K562 (cell line): ENCODE measurements around the gene AMBRA1. TPM values are rescaled to one million over a fixed set of nuclear protein-coding genes. Genes with fewer than 3 reads are reported as not detected.

ENCODE experiments used
- ATAC-seq: fragments of 200-7000 bp; cut with Tn5 transposase; 3 replicates; pipeline ENCODE4 v1.9.1; 2020; ENCODE audit warnings: moderate library complexity
- BruUV-seq: library from RNA; stranded (reverse); fragments of 400-500 nt; replicated peaks from 2 replicates; lab custom pipeline; 2021; lab: Mats Ljungman, UMichigan
- CTCF ChIA-PET: fragments of 300-600 bp; formaldehyde crosslinking; extraction: SDS; loops from one replicate; lab custom pipeline; 2021; ENCODE audit warnings: low intra/inter-chr PET ratio; lab: Yijun Ruan, JAX
- POLR2A ChIA-PET: fragments of 300-600, 350-650 bp; sonication (Branson Sonifier 250); formaldehyde crosslinking; extraction: SDS; loops from one replicate; lab custom pipeline; 2021; ENCODE audit warnings: antibody characterized with exemption, inconsistent platforms; lab: Yijun Ruan, JAX
- DNase-seq, 4 experiments: peaks; one replicate each; pipeline versions ENCODE4 v3.0.0 to v3.0.0-alpha.2; 2011 to 2018; ENCODE audit warnings: low spot score in 3 of 4, mixed read lengths in 3 of 4; ENCODE audit errors: extremely low read depth in 1 of 4
- FAIRE-seq: peaks from 2 replicates; lab custom pipeline; 2011; peaks lifted over from hg19 to GRCh38; lab: Jason Lieb, UNC
- H2AFZ ChIP-seq: 2 replicates; pipeline ENCODE4 v1.6.0; 2011; ENCODE audit warnings: low read depth, low read length, control low read depth, inconsistent platforms
- H3K27ac ChIP-seq: fragments of 200-600 bp; 3 replicates; pipeline ENCODE4 v1.8.0; 2011; ENCODE audit warnings: low read depth, mild to moderate bottlenecking, control low read depth, inconsistent platforms, low read length, moderate library complexity, mixed read lengths; ENCODE audit errors: extremely low read depth
- H3K27me3 ChIP-seq, 2 experiments: fragments of 300-600 bp in 1 of 2; 2 replicates in 1 of 2; 3 replicates in 1 of 2; pipeline versions ENCODE4 v1.6.0 to v1.8.0; 2011; ENCODE audit warnings: inconsistent platforms in 2 of 2, low read length in 2 of 2, mild to moderate bottlenecking in 1 of 2, mixed read lengths in 1 of 2, moderate library complexity in 1 of 2; ENCODE audit not compliant: control insufficient read depth in 2 of 2, insufficient read depth in 2 of 2
- H3K36me3 ChIP-seq: fragments of 300-600 bp; 3 replicates; pipeline ENCODE4 v1.8.0; 2011; ENCODE audit warnings: mild to moderate bottlenecking, low read length, inconsistent platforms; ENCODE audit not compliant: control insufficient read depth, insufficient read depth
- H3K4me1 ChIP-seq, 2 experiments: fragments of 200-600 bp in 1 of 2; replicated peaks in 1 of 2; 2 replicates in 1 of 2; 3 replicates in 1 of 2; pipeline versions ENCODE4 v1.5.1 to v1.8.0; 2011; ENCODE audit warnings: inconsistent platforms in 2 of 2, low read length in 2 of 2, mild to moderate bottlenecking in 1 of 2, mixed read lengths in 1 of 2, moderate library complexity in 1 of 2; ENCODE audit not compliant: control insufficient read depth in 2 of 2, insufficient read depth in 2 of 2
- H3K4me2 ChIP-seq: 2 replicates; pipeline ENCODE4 v1.6.1; 2011; ENCODE audit warnings: low read length, control low read depth, inconsistent platforms, mixed read lengths; ENCODE audit not compliant: insufficient read depth
- H3K4me3 ChIP-seq: fragments of 200-600 bp; sonication (generic), shearing (Covaris generic); 2 replicates; pipeline ENCODE4 v1.5.1; 2016; ENCODE audit warnings: control low read depth, inconsistent platforms
- H3K79me2 ChIP-seq: fragments of 200-600 bp; 3 replicates; pipeline ENCODE4 v1.8.0; 2011; ENCODE audit warnings: low read length, inconsistent platforms; ENCODE audit not compliant: control insufficient read depth, insufficient read depth
- H3K9ac ChIP-seq, 2 experiments: 2 replicates each; pipeline versions ENCODE4 v1.6.0 to v1.6.1; 2011; ENCODE audit warnings: low read depth in 2 of 2, low read length in 2 of 2, control low read depth in 1 of 2, inconsistent platforms in 1 of 2, mild to moderate bottlenecking in 1 of 2, mixed read lengths in 1 of 2; ENCODE audit not compliant: insufficient read depth in 1 of 2
- H3K9me1 ChIP-seq: one replicate; pipeline ENCODE4 v1.6.0; 2011; ENCODE audit warnings: inconsistent platforms, mild to moderate bottlenecking, low read length, moderate library complexity; ENCODE audit not compliant: control insufficient read depth, insufficient read depth
- H3K9me3 ChIP-seq: replicated peaks from 2 replicates; pipeline ENCODE4 v1.5.1; 2011; ENCODE audit warnings: low read depth, low read length, inconsistent platforms; ENCODE audit not compliant: control insufficient read depth, insufficient read depth
- H4K20me1 ChIP-seq: replicated peaks from 2 replicates; pipeline ENCODE4 v1.6.1; 2011; ENCODE audit warnings: low read length, inconsistent platforms, mixed read lengths; ENCODE audit not compliant: control insufficient read depth, insufficient read depth
- ATF6 ChIP-seq: sonication (generic); formaldehyde crosslinking; IDR thresholded peaks from 2 replicates; pipeline ENCODE4 v1.4.0; 2020; ENCODE audit warnings: mild to moderate bottlenecking, missing genetic modification reagents
- EP300 ChIP-seq: IDR thresholded peaks from 2 replicates; pipeline ENCODE4 v1.6.1; 2012; ENCODE audit warnings: low read length, improper control_type of control experiment
- HNRNPH1 ChIP-seq: fragments of 200-400 bp; formaldehyde crosslinking; optimal IDR thresholded peaks from 2 replicates; pipeline ENCODE3; 2017; ENCODE audit warnings: low read depth, mild to moderate bottlenecking, low read length, moderate library complexity
- PHF20 ChIP-seq: fragments of 450-650 bp; IDR thresholded peaks from 2 replicates; pipeline ENCODE4 v1.6.1; 2018; ENCODE audit not compliant: partially characterized antibody
- TCF15 ChIP-seq: fragments of 250-450 bp; sonication (Bioruptor Pico); IDR thresholded peaks from 2 replicates; pipeline ENCODE4 v1.8.0; 2022; ENCODE audit warnings: moderate library complexity, mild to moderate bottlenecking, inconsistent platforms
- ZNF398 ChIP-seq: fragments of 250-450 bp; sonication (Bioruptor Pico); IDR thresholded peaks from 2 replicates; pipeline ENCODE4 v1.8.0; 2021; ENCODE audit warnings: moderate library complexity, mild to moderate bottlenecking, inconsistent platforms
- WGBS: fragments of 100-300 bp; shearing (Covaris generic); methylation state at CpG from one replicate; pipeline ENCODE4 v1.1.6; 2016; ENCODE audit warnings: low coverage, mixed read lengths; ENCODE audit not compliant: insufficient coverage; ENCODE audit errors: missing lambda C conversion rate; 5-methylcytosine and 5-hydroxymethylcytosine counted together
- in situ Hi-C: fragments of 300-500 bp; cut with MboI; formaldehyde crosslinking; loops from 4 replicates; pipeline ENCODE4 v1.15.0; 2018; ENCODE audit warnings: inconsistent platforms, mixed read lengths
- intact Hi-C: fragments of 100-400 bp; cut with micrococcal nuclease; formaldehyde crosslinking; loops from 2 replicates; pipeline ENCODE4 v1.14.2; 2022
- polyA plus RNA-seq, 8 experiments: library from polyadenylated mRNA; depleted of rRNA in 4 of 8; stranded (reverse) in 5 of 8; unstranded in 3 of 8; fragments of >200 nt; fragmentation: Nextera tagmentation in 2 of 8; fragmentation: Illumina TruSeq in 1 of 8; extraction: Ambion mirVana in 2 of 8; extraction: Trizol in 1 of 8; gene quantifications; 2 replicates each; pipeline versions ENCODE4 v1.2.1 to v1.2.3, GENCODE V29; 2011 to 2014; ENCODE audit warnings: inconsistent platforms in 1 of 8, missing spikeins in 1 of 8
- total RNA-seq, 7 experiments: library from RNA; depleted of rRNA in 6 of 7; stranded (reverse); fragments of >200 nt in 6 of 7; fragmentation: Illumina TruSeq in 2 of 7; extraction: Trizol in 2 of 7; gene quantifications; 2 replicates each; pipeline versions ENCODE4 v1.2.1 to v1.2.3, GENCODE V29; 2011 to 2021; ENCODE audit warnings: low replicate concordance in 1 of 7

The AMBRA1 gene
- total and polyA plus RNA-seq, 9 of the 15 experiments (the other 6 are each of a cell fraction or from before 2014, with no cell fraction given), result 0.15 to 24.5 (median 13.0) TPM

- no peak for TF ChIP-seq EP300
Measured at GRCh38 chr11:46533396-46534100, 60.3 kb downstream of the AMBRA1 start (continued).

- H3K79me2 ChIP-seq, result peaks cover 62% of the 10 kb centered on the region
- no peaks in the 10 kb centered on the region for H3K27me3 ChIP-seq
- H3K9ac ChIP-seq, result no peak overlapping the region
- no peaks in the 10 kb centered on the region for H3K9me1 ChIP-seq
- in situ Hi-C loops (no loop called here), intact Hi-C loops (loop anchor here (2.0 kb wide), 2 partner anchors 39 to 141 kb away; no protein-coding TSS in a partner anchor)
- H3K36me3 ChIP-seq, result peaks cover 2% of the 10 kb centered on the region; the same call in 2 of the 3 replicates
- FAIRE-seq (no peak), DNase-seq (no peak), ATAC-seq (peak; percentile 50)
- H3K4me1 ChIP-seq, result peaks cover 7 to 8% of the 10 kb centered on the region in 2 experiments; a peak in 4 of 5 replicates
- no peaks in the 10 kb centered on the region for H3K9me3 ChIP-seq
- ChIA-PET CTCF (interaction anchor here (0.5 to 1.6 kb wide), 3 partner anchors 8 to 114 kb away, joined by 4 to 6 read pairs (median 6); no protein-coding TSS in a partner anchor), POLR2A (interaction anchor here (0.6 to 1.0 kb wide), 3 partner anchors 12 to 64 kb away, joined by 3 to 5 read pairs (median 3); partner anchors contain the start of gene AMBRA1)
- no peak overlapping the region for H3K4me3 ChIP-seq
- H3K4me2 ChIP-seq, result no peak overlapping the region
- no peak for TF ChIP-seq PHF20
- TF ChIP-seq HNRNPH1, result no peak
- TF ChIP-seq TCF15, result no peak
- no peak for TF ChIP-seq ZNF398
- TF ChIP-seq ATF6 (CRISPR knock-in tag), result no peak
- no peak overlapping the region for H2AFZ ChIP-seq
- WGBS, result 65% methylated on average over 6 of the region's 6 CpGs
- H4K20me1 ChIP-seq, result peaks cover 17% of the 10 kb centered on the region
- H3K27ac ChIP-seq, result no peak overlapping the region
- no TSS peak for BruUV-seq
Measured at GRCh38 chr11:46529928-46530574, 63.8 kb downstream of the AMBRA1 start.
